NCI-H2107 treated with DMSO at 0.1 percent for 48 hours (cell line): ENCODE measurements around the gene SLC7A8.

ENCODE experiments used
- DNase-seq: peaks from one replicate; lab custom pipeline; 2025; ENCODE audit not compliant: unreplicated experiment; lab: John Stamatoyannopoulos, UW

SLC7A8 gene

GRCh38 chr14:23159532-23159931 lies 23.9 kb downstream of the SLC7A8 start:
- DNase-seq = no peak

GRCh38 chr14:23158779-23159178 lies 24.7 kb downstream of the SLC7A8 start:
- DNase-seq = no peak

- peak; percentile 47 for DNase-seq
Measured at GRCh38 chr14:23154964-23155587, 28.4 kb downstream of the SLC7A8 start.

- no peak for DNase-seq
Measured at GRCh38 chr14:23153851-23154796, 29.3 kb downstream of the SLC7A8 start.

- DNase-seq = no peak
Measured at GRCh38 chr14:23151342-23151741, 32.1 kb downstream of the SLC7A8 start.

GRCh38 chr14:23149745-23150144 lies 33.7 kb downstream of the SLC7A8 start:
- no peak for DNase-seq

- no peak for DNase-seq
Measured at GRCh38 chr14:23148591-23149249, 34.7 kb downstream of the SLC7A8 start.

GRCh38 chr14:23147676-23148075 lies 35.8 kb downstream of the SLC7A8 start:
- no peak for DNase-seq

GRCh38 chr14:23146980-23147379 lies 36.5 kb downstream of the SLC7A8 start:
- DNase-seq = no peak

- DNase-seq = no peak
Measured at GRCh38 chr14:23146351-23146910, 37.0 kb downstream of the SLC7A8 start.

- no peak for DNase-seq
Measured at GRCh38 chr14:23145794-23146350, 37.6 kb downstream of the SLC7A8 start.

GRCh38 chr14:23143911-23144310 lies 39.5 kb downstream of the SLC7A8 start:
- DNase-seq = no peak

GRCh38 chr14:23142826-23143225 lies 40.6 kb downstream of the SLC7A8 start:
- DNase-seq = no peak

GRCh38 chr14:23141706-23142444 lies 41.6 kb downstream of the SLC7A8 start:
- no peak for DNase-seq

GRCh38 chr14:23140371-23140770 lies 43.1 kb downstream of the SLC7A8 start:
- DNase-seq = no peak

- DNase-seq = no peak
Measured at GRCh38 chr14:23139874-23140273, 43.6 kb downstream of the SLC7A8 start.

- DNase-seq = no peak
Measured at GRCh38 chr14:23137813-23138535, 45.5 kb downstream of the SLC7A8 start.

- DNase-seq = peak; percentile 6
Measured at GRCh38 chr14:23137192-23137812, 46.2 kb downstream of the SLC7A8 start.

- DNase-seq = no peak
Measured at GRCh38 chr14:23136566-23137133, 46.8 kb downstream of the SLC7A8 start.
